Measurements from ENCODE around the gene LTB. TPM values are rescaled to one million over a fixed set of nuclear protein-coding genes. Genes with fewer than 3 reads are reported as not detected.

Gene LTB
- total and polyA plus RNA-seq, 4 donors = 9.8 to 31.9 (median 12.2) TPM

DNA sequence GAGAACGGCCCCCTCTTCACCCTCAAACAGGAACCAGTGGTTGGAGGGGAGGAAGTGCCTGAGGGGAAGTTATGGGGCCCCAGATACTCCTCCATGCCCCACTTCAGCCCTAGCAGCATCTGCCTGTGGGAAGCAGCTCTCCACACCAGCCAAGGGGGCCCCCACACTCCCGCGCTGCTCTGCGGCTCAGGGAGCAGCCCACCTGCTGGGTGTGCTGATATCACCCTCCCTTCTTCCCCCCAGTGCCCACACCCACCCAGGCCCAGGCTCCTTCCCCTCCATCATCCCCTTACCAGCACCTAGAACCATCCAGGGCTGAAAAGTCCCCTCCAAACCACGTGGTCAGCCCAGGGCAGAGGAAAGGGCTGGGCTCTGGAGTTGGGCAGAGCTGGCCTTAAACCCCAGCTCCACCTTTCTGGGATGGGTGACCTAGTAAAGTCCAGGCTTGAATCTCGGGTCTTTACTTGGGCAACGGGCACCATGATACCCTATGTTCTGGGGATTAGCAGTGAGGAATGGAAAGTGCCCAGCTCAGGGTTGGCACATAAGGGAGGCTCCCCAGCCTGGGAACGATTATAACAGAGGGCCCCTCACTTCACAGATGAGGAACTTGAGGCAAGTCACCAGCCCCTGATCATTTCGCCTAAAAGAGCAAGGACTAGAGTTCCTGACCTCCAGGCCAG, 4.5 kb upstream of the LTB start:
- peaks cover 2 to 5% (median 4%) of the 10 kb centered on the region in 5 donors for H3K4me1 ChIP-seq (ENCODE audit: control insufficient read depth in 5 of 5, insufficient read depth in 5 of 5, low read length in 5 of 5)
- TF ChIP-seq, protein P1, sequence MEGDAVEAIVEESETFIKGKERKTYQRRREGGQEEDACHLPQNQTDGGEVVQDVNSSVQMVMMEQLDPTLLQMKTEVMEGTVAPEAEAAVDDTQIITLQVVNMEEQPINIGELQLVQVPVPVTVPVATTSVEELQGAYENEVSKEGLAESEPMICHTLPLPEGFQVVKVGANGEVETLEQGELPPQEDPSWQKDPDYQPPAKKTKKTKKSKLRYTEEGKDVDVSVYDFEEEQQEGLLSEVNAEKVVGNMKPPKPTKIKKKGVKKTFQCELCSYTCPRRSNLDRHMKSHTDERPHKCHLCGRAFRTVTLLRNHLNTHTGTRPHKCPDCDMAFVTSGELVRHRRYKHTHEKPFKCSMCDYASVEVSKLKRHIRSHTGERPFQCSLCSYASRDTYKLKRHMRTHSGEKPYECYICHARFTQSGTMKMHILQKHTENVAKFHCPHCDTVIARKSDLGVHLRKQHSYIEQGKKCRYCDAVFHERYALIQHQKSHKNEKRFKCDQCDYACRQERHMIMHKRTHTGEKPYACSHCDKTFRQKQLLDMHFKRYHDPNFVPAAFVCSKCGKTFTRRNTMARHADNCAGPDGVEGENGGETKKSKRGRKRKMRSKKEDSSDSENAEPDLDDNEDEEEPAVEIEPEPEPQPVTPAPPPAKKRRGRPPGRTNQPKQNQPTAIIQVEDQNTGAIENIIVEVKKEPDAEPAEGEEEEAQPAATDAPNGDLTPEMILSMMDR (IDR thresholded peaks at IDR 0.05; ENCODE audit: control extremely low read depth, extremely low read depth) = no peak
- H3K27ac ChIP-seq (ENCODE audit: low read depth in 1 of 2, low read length in 1 of 2) = peak overlapping the region in 1 of 2 donors; percentile 75
- ATAC-seq (ENCODE audit: insufficient read depth, low FRiP score) (no peak), DNase-seq (no peak)
- WGBS, 2 donors = 24 to 44% methylated on average over 9 of the region's 9 CpGs
- H3K27me3 ChIP-seq (ENCODE audit: control insufficient read depth in 3 of 3, insufficient read depth in 3 of 3, low read length in 2 of 3) = peaks cover 0 to 2% (median 0%) of the 10 kb centered on the region in 3 donors
- H3K36me3 ChIP-seq (ENCODE audit: control insufficient read depth in 4 of 4, insufficient read depth in 4 of 4, low read length in 4 of 4) = no peaks in the 10 kb centered on the region
- H3K4me3 ChIP-seq = no peak overlapping the region
- no peaks in the 10 kb centered on the region for H3K9me3 ChIP-seq (ENCODE audit: control insufficient read depth in 4 of 4, insufficient read depth in 3 of 4, low read length in 3 of 4)
- H3K9ac ChIP-seq (ENCODE audit: insufficient read depth in 1 of 2, low read length in 2 of 2) = no peak overlapping the region

DNA sequence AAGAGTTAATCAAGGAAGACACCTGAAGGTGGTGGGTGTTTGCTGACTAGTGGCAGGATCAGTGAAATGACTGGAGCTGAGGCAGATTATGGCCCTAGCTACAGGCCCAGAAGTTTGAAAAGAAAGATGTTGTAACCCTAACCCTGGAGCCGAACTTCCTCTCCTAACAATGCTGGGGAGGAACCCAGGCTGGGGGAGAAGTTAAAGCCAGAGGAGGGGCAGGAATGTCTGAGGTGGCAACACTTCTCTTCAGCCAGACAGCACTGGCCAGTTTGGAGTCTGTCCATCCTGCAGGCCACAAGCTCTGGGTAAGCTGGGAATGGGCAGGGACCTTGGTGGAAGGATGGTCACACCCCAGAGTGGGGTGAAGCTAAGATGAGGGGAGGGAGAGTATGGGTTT, 3.8 kb upstream of the LTB start, which contains the start of gene LST1:
Gene LST1, plus strand, starts transcription at position 270 of the 400 bp plus-strand sequence. CDS start 1,023 bp downstream, outside the sequence.
- Histone ChIP-seq H3K9ac (ENCODE audit: insufficient read depth in 1 of 2, low read length in 2 of 2) (no peak within 1 kb of the TSS), H3K27ac (ENCODE audit: low read depth in 1 of 2, low read length in 1 of 2) (peak within 1 kb of the TSS in 1 of 2 donors; percentile 75), H3K27me3 (ENCODE audit: control insufficient read depth in 3 of 3, insufficient read depth in 3 of 3, low read length in 2 of 3) (peaks cover 0 to 2% (median 0%) of the 10 kb centered on the region in 3 donors), H3K4me1 (ENCODE audit: control insufficient read depth in 5 of 5, insufficient read depth in 5 of 5, low read length in 5 of 5) (peaks cover 2 to 9% (median 6%) of the 10 kb centered on the region in 5 donors), H3K9me3 (ENCODE audit: control insufficient read depth in 4 of 4, insufficient read depth in 3 of 4, low read length in 3 of 4) (no peaks in the 10 kb centered on the region), H3K36me3 (ENCODE audit: control insufficient read depth in 4 of 4, insufficient read depth in 4 of 4, low read length in 4 of 4) (no peaks in the 10 kb centered on the region), H3K4me3 (no peak within 1 kb of the TSS)
- 16 to 33% methylated on average over 1 of the region's 1 CpG for WGBS, 2 donors
- TF ChIP-seq, protein P1 (IDR thresholded peaks at IDR 0.05; ENCODE audit: control extremely low read depth, extremely low read depth) = no peak
- ATAC-seq (ENCODE audit: insufficient read depth, low FRiP score) = no peak
- DNase-seq = no peak

GRCh38 chr6:31585491-31585890, 3.3 kb upstream of the LTB start:
- Histone ChIP-seq H3K9ac (ENCODE audit: insufficient read depth in 1 of 2, low read length in 2 of 2) (no peak overlapping the region), H3K9me3 (ENCODE audit: control insufficient read depth in 4 of 4, insufficient read depth in 3 of 4, low read length in 3 of 4) (no peaks in the 10 kb centered on the region), H3K27ac (ENCODE audit: low read depth in 1 of 2, low read length in 1 of 2) (peak overlapping the region in 1 of 2 donors; percentile 43), H3K4me3 (no peak overlapping the region), H3K36me3 (ENCODE audit: control insufficient read depth in 4 of 4, insufficient read depth in 4 of 4, low read length in 4 of 4) (no peaks in the 10 kb centered on the region), H3K27me3 (ENCODE audit: control insufficient read depth in 3 of 3, insufficient read depth in 3 of 3, low read length in 2 of 3) (peaks cover 0 to 2% (median 0%) of the 10 kb centered on the region in 3 donors), H3K4me1 (ENCODE audit: control insufficient read depth in 5 of 5, insufficient read depth in 5 of 5, low read length in 5 of 5) (peaks cover 2 to 9% (median 6%) of the 10 kb centered on the region in 5 donors)
- DNase-seq (no peak), ATAC-seq (ENCODE audit: insufficient read depth, low FRiP score) (no peak)
- TF ChIP-seq, protein P1 (IDR thresholded peaks at IDR 0.05; ENCODE audit: control extremely low read depth, extremely low read depth) = no peak
- WGBS, 2 donors = 47 to 58% methylated on average over 2 of the region's 2 CpGs

All from lung (tissue), 12 donors.